Activated naive CD8-positive, alpha-beta T cell treated with anti-CD3 and anti-CD28 coated beads, Interleukin-2, amount 50 U/mL, for 24 hours (primary cell): Measurements from ENCODE around the gene C14orf93.
A peak's percentile ranks its signal among the peaks of the same experiment; 100 is the strongest.

Source experiments
- ATAC-seq: fragments of 150-1000 bp; cut with Tn5 transposase; one replicate; pipeline ENCODE4 v1.10.0; 2021
- DNase-seq: peaks from one replicate; pipeline ENCODE4 v3.0.0; 2021
- H3K27ac Mint-ChIP-seq: one replicate; pipeline ENCODE4 v1.8.0; 2021; ENCODE audit warnings: mild to moderate bottlenecking, mixed read lengths
- H3K27me3 Mint-ChIP-seq: one replicate; pipeline ENCODE4 v1.8.0; 2021; ENCODE audit warnings: mixed read lengths
- H3K36me3 Mint-ChIP-seq: one replicate; pipeline ENCODE4 v1.8.0; 2021; ENCODE audit warnings: low read depth, mixed read lengths
- H3K4me1 Mint-ChIP-seq: one replicate; pipeline ENCODE4 v1.8.0; 2021; ENCODE audit warnings: mixed read lengths
- H3K4me3 Mint-ChIP-seq: one replicate; pipeline ENCODE4 v1.8.0; 2021; ENCODE audit warnings: mild to moderate bottlenecking, moderate library complexity, mixed read lengths
- H3K9me3 Mint-ChIP-seq: one replicate; pipeline ENCODE4 v1.8.0; 2021; ENCODE audit warnings: mixed read lengths

Gene C14orf93

DNA sequence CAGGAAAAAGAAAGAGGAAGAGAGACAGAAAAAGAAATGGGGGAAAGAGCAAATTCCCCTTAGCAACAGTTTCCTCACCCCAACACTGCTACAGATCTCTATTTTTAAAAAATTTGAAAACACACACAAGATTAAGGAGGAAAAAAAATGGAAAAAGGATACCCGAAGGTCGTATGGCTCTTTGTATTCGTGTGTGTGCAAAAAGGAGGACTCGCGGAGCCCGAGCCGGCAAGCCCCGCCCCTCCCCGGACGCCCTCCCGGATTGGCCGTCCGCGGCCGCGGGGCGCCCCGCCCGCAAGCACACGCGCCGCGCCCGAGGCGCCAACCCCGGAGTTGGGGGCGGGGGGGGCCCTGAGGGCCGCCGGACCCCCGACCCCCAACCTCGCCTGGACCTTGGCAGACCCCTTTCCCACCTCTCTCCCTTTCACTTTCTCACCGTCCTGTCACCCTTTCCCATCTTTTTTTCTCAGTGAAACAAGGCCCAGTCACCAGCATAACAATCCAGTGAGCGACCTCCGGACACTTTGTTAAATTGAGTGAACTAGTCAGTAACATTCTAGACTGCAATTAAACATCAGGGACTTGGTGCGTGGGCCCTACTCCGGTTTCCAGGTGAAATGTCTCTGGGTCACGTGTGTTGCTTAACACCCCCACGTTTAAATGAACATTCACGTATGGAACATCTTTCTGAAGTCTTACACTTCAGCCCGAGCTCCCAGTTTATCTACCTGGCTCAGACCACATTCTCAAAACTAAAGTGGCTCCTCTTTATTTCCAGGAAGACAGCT is at the start of gene C14orf93:
TSS of gene C14orf93 (minus strand) at position 205 of the 788 bp plus-strand sequence. CDS start 11,120 bp downstream, outside the sequence.
- H3K4me3 Mint-ChIP-seq = peak within 1 kb of the TSS; percentile 95
- peak; percentile 87 for DNase-seq
- H3K27ac Mint-ChIP-seq = peak within 1 kb of the TSS; percentile 95
- no peaks in the 10 kb centered on the region for H3K36me3 Mint-ChIP-seq
- peaks cover 45% of the 10 kb centered on the region for H3K4me1 Mint-ChIP-seq
- no peaks in the 10 kb centered on the region for H3K9me3 Mint-ChIP-seq
- no peak for ATAC-seq
- no peaks in the 10 kb centered on the region for H3K27me3 Mint-ChIP-seq

GRCh38 chr14:23058654-23059504 is 48.9 kb upstream of the C14orf93 start:
- no peak for ATAC-seq
- DNase-seq = no peak
- Mint-ChIP-seq H3K4me1 (peaks cover 17% of the 10 kb centered on the region), H3K36me3 (peaks cover 36% of the 10 kb centered on the region), H3K9me3 (no peaks in the 10 kb centered on the region), H3K27me3 (peaks cover 8% of the 10 kb centered on the region), H3K4me3 (no peak overlapping the region), H3K27ac (no peak overlapping the region)

DNA sequence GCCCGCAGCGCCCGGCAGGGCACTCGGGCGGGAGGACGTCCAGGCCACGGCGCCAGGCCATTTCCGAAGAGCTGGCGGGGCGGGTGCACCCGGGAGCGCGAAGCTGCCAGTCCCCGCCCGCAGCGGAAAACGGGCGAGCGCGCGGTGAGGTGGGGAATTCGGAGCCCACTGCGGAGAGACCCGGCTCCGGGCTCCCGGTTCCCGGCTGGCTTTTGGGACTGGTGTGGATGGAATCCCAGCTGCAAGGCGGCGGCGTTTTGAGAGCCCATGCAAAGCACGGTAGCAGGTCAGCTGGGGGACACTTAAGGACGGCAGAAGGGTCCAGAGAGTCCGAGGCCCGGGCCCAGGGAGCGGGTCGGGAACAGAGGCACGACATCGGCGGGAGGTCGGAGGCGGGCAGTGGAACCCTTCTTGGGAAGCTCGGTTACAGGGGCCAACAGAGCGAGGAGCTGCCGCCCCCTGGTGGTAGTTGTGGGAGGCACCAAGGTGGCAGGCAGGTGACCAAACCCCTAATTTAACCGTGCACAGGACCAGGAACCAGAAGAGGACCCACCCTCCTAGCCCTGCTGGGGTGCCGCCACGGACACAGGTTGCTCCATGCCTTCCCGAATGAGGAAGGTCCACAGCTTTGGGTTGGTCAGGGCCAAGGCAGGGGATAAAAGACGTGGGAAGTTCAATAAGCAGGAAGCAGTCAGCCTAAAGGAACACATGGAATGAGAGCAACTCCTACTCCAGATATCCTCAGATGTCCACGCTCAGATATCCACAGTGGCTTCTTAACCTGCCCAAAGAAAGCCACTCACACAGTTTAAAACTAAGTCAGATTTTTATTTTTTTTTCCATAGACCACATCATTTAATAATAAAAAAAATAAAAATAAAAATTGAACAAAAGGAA is 48.1 kb upstream of the C14orf93 start:
- Mint-ChIP-seq H3K4me1 (peaks cover 17% of the 10 kb centered on the region), H3K4me3 (peak overlapping the region; percentile 78), H3K27ac (no peak overlapping the region), H3K27me3 (peaks cover 8% of the 10 kb centered on the region), H3K36me3 (peaks cover 28% of the 10 kb centered on the region), H3K9me3 (no peaks in the 10 kb centered on the region)
- DNase-seq = peak; percentile 92
- peak; percentile 75 for ATAC-seq

DNA sequence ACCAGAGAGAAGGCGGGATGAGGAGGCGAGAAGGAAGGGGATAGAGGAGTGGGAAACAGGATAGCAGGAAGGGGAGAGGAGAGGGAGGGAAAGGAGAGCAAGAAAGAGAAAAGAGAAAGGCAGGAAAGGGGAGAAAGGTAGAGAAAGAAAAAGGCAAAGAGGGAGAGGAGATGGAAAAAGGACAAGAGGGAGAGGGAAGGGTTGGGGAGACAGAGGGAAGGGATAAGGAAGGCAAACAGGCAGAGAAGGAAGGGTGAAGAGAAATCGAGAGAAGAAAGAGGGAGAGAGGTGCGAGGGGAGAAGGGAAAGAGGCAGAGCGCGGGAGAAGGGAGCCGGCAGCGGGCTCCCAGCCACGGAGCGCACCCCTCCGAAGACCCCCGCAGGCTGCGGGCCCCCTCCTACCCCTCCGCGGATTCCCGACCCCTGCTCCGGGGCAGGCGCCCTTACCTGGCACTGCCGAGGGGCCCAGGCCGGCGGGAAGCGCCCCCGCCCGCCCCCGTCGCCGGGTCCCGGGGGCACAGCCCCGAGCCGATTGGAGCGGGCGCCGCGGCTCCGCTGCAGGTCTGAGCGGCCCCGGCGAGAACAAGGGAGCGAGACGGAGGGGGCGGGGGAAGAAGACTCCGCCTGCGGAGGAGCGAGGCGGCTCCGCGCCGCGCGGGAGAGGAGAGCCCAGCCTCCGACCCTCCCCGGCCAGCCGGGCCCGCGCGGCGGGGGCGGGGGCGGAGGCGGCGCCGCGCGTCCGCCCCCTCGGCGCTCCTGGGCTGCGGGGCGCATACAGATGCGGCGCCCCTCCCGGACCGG is 47.2 kb upstream of the C14orf93 start, which contains the start of gene CDH24:
TSS of gene CDH24 (minus strand) at position 565 of the 801 bp plus-strand sequence. CDS start 1,787 bp downstream, outside the sequence.
- Mint-ChIP-seq H3K27ac (peak within 1 kb of the TSS; percentile 76), H3K36me3 (peaks cover 20% of the 10 kb centered on the region), H3K4me3 (peak within 1 kb of the TSS; percentile 78), H3K4me1 (peaks cover 17% of the 10 kb centered on the region), H3K9me3 (no peaks in the 10 kb centered on the region), H3K27me3 (peaks cover 8% of the 10 kb centered on the region)
- DNase-seq (peak; percentile 73), ATAC-seq (peak; percentile 71)

- peak overlapping the region; percentile 76 for H3K27ac Mint-ChIP-seq
- ATAC-seq (peak; percentile 72), DNase-seq (peak; percentile 75)
- H3K27me3 Mint-ChIP-seq = peaks cover 8% of the 10 kb centered on the region
- H3K4me1 Mint-ChIP-seq = peaks cover 17% of the 10 kb centered on the region
- H3K4me3 Mint-ChIP-seq = peak overlapping the region; percentile 78
- H3K9me3 Mint-ChIP-seq = no peaks in the 10 kb centered on the region
- peaks cover 18% of the 10 kb centered on the region for H3K36me3 Mint-ChIP-seq
Observed at GRCh38 chr14:23056145-23056955, 46.4 kb upstream of the C14orf93 start.

GRCh38 chr14:23055621-23056144 is 45.7 kb upstream of the C14orf93 start:
- peaks cover 14% of the 10 kb centered on the region for H3K36me3 Mint-ChIP-seq
- H3K27me3 Mint-ChIP-seq = peaks cover 8% of the 10 kb centered on the region
- no peaks in the 10 kb centered on the region for H3K9me3 Mint-ChIP-seq
- H3K4me1 Mint-ChIP-seq = peaks cover 17% of the 10 kb centered on the region
- ATAC-seq (no peak), DNase-seq (no peak)
- no peak overlapping the region for H3K27ac Mint-ChIP-seq
- peak overlapping the region; percentile 78 for H3K4me3 Mint-ChIP-seq

DNA sequence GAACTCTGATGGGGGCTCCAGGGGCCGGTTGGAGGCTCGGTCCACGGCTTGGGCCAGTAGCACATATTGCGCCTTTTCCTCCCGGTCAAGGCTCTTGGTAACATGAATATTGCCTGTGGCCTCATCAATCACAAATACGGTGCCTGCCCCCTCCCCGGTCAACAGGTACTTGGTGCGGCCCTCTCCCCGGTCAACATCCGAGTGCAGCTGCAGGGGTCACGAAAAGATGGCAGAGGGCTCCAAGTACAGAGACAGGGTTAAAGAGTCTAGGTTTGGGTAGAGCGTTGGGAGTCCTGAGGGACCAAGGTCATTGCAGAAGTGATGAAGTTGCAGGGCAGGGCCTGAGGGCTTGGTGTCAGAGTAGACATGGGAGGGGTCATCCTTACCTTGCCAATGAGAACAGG is 45.2 kb upstream of the C14orf93 start:
- H3K36me3 Mint-ChIP-seq = peaks cover 9% of the 10 kb centered on the region
- H3K9me3 Mint-ChIP-seq = no peaks in the 10 kb centered on the region
- no peak for DNase-seq
- no peak overlapping the region for H3K4me3 Mint-ChIP-seq
- peaks cover 17% of the 10 kb centered on the region for H3K4me1 Mint-ChIP-seq
- peaks cover 8% of the 10 kb centered on the region for H3K27me3 Mint-ChIP-seq
- H3K27ac Mint-ChIP-seq = no peak overlapping the region
- no peak for ATAC-seq

DNA sequence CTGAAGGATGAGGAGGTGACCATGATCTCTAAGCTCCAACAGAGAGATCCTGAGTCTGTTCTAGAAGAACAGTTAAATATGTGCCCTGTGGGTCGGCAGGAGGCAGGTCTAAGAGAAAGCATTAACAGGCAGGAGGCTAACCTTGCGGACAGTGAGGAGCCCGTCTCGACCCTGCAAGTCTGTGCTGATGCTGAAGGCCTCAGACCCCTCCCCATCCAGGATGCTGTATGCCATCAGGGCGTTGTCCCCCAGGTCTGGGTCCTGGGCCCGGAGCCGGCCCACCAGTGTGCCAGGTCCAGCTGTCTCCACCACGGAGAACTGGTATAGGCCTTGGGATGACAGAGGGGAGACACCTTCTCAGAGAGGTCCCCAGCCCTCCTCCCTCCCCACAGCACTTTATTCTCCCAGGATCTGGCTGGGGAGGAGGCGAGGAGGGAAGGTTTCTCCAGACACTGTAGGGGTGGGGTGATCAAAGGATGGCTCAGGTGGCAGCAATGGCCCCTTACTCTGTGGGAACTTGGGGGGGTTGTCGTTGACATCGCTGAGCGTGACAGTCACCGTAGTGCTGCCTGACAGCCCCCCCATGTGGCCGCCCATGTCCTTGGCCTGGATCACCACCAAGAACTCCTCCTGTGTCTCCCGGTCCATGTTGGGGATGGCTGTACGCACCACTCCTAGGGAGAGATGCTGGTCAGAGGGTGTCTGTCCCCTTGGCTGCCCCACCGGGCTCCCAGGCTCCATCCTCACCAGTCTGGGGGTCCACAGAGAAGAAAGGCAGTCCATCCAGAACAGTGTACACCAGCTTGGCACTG is 44.3 kb upstream of the C14orf93 start:
- H3K4me3 Mint-ChIP-seq = no peak overlapping the region
- H3K27ac Mint-ChIP-seq = no peak overlapping the region
- H3K4me1 Mint-ChIP-seq = peaks cover 17% of the 10 kb centered on the region
- ATAC-seq (no peak), DNase-seq (peak; percentile 52)
- H3K27me3 Mint-ChIP-seq = peaks cover 8% of the 10 kb centered on the region
- H3K36me3 Mint-ChIP-seq = peaks cover 4% of the 10 kb centered on the region
- H3K9me3 Mint-ChIP-seq = no peaks in the 10 kb centered on the region

GRCh38 chr14:23053426-23053825 is 43.5 kb upstream of the C14orf93 start:
- DNase-seq (no peak), ATAC-seq (no peak)
- H3K4me3 Mint-ChIP-seq = no peak overlapping the region
- peaks cover 17% of the 10 kb centered on the region for H3K4me1 Mint-ChIP-seq
- peaks cover 2% of the 10 kb centered on the region for H3K36me3 Mint-ChIP-seq
- no peaks in the 10 kb centered on the region for H3K9me3 Mint-ChIP-seq
- H3K27ac Mint-ChIP-seq = no peak overlapping the region
- peaks cover 8% of the 10 kb centered on the region for H3K27me3 Mint-ChIP-seq

GRCh38 chr14:23052671-23053070 is 42.7 kb upstream of the C14orf93 start:
- Mint-ChIP-seq H3K36me3 (no peaks in the 10 kb centered on the region), H3K4me3 (no peak overlapping the region), H3K4me1 (peaks cover 12% of the 10 kb centered on the region), H3K27ac (no peak overlapping the region), H3K9me3 (no peaks in the 10 kb centered on the region), H3K27me3 (peaks cover 8% of the 10 kb centered on the region)
- no peak for ATAC-seq
- DNase-seq = no peak

GRCh38 chr14:23052182-23052623 is 42.3 kb upstream of the C14orf93 start:
- H3K27me3 Mint-ChIP-seq = peaks cover 8% of the 10 kb centered on the region
- no peaks in the 10 kb centered on the region for H3K9me3 Mint-ChIP-seq
- H3K4me1 Mint-ChIP-seq = peaks cover 12% of the 10 kb centered on the region
- H3K27ac Mint-ChIP-seq = no peak overlapping the region
- no peak overlapping the region for H3K4me3 Mint-ChIP-seq
- H3K36me3 Mint-ChIP-seq = no peaks in the 10 kb centered on the region
- ATAC-seq (no peak), DNase-seq (no peak)
